ENCODE measurements around the gene NDUFAF2. TPM values are rescaled to one million over a fixed set of nuclear protein-coding genes. Genes with fewer than 3 reads are reported as not detected.
"Not testable (repeated sequence)": the region's sequence is repeated elsewhere in the genome, so short reads cannot be mapped to it uniquely, and the experiment has no call there.

Gene NDUFAF2
- polyA plus RNA-seq, 1 of the 3 experiments (the other 2 are of a cell fraction) = 33.4 TPM

GRCh38 chr5:60978968-60979367 is 34.0 kb downstream of the NDUFAF2 start:
- H2AFZ ChIP-seq (ENCODE audit: low read depth) = no peak overlapping the region
- H3F3A ChIP-seq (replicated peaks; ENCODE audit: insufficient read depth) = no peaks in the 10 kb centered on the region
- ChIA-PET CTCF (interaction anchor here (1.4 kb wide), 1 partner anchor 23 kb away, joined by 3 read pairs; no protein-coding TSS in a partner anchor), POLR2A (no interaction called here)
- H3K79me2 ChIP-seq (ENCODE audit: insufficient read depth) = peaks cover 6% of the 10 kb centered on the region; the same call in 1 of the 2 replicates
- no peak overlapping the region for H3K9ac ChIP-seq
- no peak for DNase-seq
- no peak overlapping the region for H3K4me2 ChIP-seq
- no peaks in the 10 kb centered on the region for H3K9me2 ChIP-seq
- H3K36me3 ChIP-seq (replicated peaks in 1 of 2; ENCODE audit: control insufficient read depth in 1 of 2, insufficient read depth in 2 of 2, low read length in 1 of 2) = no peaks in the 10 kb centered on the region
- no peak overlapping the region for H3K4me3 ChIP-seq (ENCODE audit: low read depth in 2 of 2, low read length in 1 of 2)
- no peaks in the 10 kb centered on the region for H4K20me1 ChIP-seq (ENCODE audit: insufficient read depth)
- H3K27me3 ChIP-seq (ENCODE audit: insufficient read depth) = no peaks in the 10 kb centered on the region
- 100% methylated on average over 1 of the region's 1 CpG for WGBS (ENCODE audit: low lambda C conversion rate)
- no peak overlapping the region for H3K27ac ChIP-seq (ENCODE audit: low read depth in 2 of 2, low read length in 1 of 2)
- no peaks in the 10 kb centered on the region for H3K4me1 ChIP-seq (ENCODE audit: control insufficient read depth in 1 of 2, insufficient read depth in 2 of 2, low read depth in 1 of 2, low read length in 1 of 2)
- TF ChIP-seq NRF1 (IDR thresholded peaks at IDR 0.05; ENCODE audit: low read depth, low read length) (no peak), USF1 (IDR thresholded peaks at IDR 0.05; ENCODE audit: borderline replicate concordance, low read depth) (no peak), ELF1 (IDR thresholded peaks at IDR 0.05) (no peak), CTCF (IDR thresholded peaks at IDR 0.05) (no peak), CHD2 (IDR thresholded peaks at IDR 0.05; ENCODE audit: low read length, partially characterized antibody) (no peak), SIN3A (IDR thresholded peaks at IDR 0.05; ENCODE audit: borderline replicate concordance, low read depth, low read length) (no peak), RCOR1 (IDR thresholded peaks at IDR 0.05; ENCODE audit: low read length) (no peak), FOSL2 (IDR thresholded peaks at IDR 0.05; ENCODE audit: borderline replicate concordance, low read depth) (no peak), EP300 (IDR thresholded peaks at IDR 0.05; ENCODE audit: borderline replicate concordance in 1 of 2, low read depth in 1 of 2, low read length in 1 of 2) (no peak), JUND (IDR thresholded peaks at IDR 0.05) (no peak)
- TF ChIP-seq, protein P1, sequence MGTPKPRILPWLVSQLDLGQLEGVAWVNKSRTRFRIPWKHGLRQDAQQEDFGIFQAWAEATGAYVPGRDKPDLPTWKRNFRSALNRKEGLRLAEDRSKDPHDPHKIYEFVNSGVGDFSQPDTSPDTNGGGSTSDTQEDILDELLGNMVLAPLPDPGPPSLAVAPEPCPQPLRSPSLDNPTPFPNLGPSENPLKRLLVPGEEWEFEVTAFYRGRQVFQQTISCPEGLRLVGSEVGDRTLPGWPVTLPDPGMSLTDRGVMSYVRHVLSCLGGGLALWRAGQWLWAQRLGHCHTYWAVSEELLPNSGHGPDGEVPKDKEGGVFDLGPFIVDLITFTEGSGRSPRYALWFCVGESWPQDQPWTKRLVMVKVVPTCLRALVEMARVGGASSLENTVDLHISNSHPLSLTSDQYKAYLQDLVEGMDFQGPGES (IDR thresholded peaks at IDR 0.05; ENCODE audit: low read depth, low read length) = no peak
- TF ChIP-seq, protein P2, sequence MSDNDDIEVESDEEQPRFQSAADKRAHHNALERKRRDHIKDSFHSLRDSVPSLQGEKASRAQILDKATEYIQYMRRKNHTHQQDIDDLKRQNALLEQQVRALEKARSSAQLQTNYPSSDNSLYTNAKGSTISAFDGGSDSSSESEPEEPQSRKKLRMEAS (IDR thresholded peaks at IDR 0.05; ENCODE audit: low read depth) = no peak
- H3K9me3 ChIP-seq = no peaks in the 10 kb centered on the region

- WGBS (ENCODE audit: low lambda C conversion rate) = 90% methylated on average over 2 of the region's 2 CpGs
- POLR2A ChIA-PET = no interaction called here
- Histone ChIP-seq H3K9me2 (no peaks in the 10 kb centered on the region), H2AFZ (ENCODE audit: low read depth) (no peak overlapping the region), H3K27ac (ENCODE audit: low read depth in 2 of 2, low read length in 1 of 2) (no peak overlapping the region), H3K36me3 (replicated peaks in 1 of 2; ENCODE audit: control insufficient read depth in 1 of 2, insufficient read depth in 2 of 2, low read length in 1 of 2) (no peaks in the 10 kb centered on the region), H3F3A (replicated peaks; ENCODE audit: insufficient read depth) (no peaks in the 10 kb centered on the region), H3K4me3 (ENCODE audit: low read depth in 2 of 2, low read length in 1 of 2) (no peak overlapping the region), H3K9ac (no peak overlapping the region), H4K20me1 (ENCODE audit: insufficient read depth) (no peaks in the 10 kb centered on the region), H3K79me2 (ENCODE audit: insufficient read depth) (peaks cover 6% of the 10 kb centered on the region; the same call in 1 of the 2 replicates), H3K9me3 (no peaks in the 10 kb centered on the region), H3K4me1 (ENCODE audit: control insufficient read depth in 1 of 2, insufficient read depth in 2 of 2, low read depth in 1 of 2, low read length in 1 of 2) (no peaks in the 10 kb centered on the region), H3K27me3 (ENCODE audit: insufficient read depth) (no peaks in the 10 kb centered on the region), H3K4me2 (no peak overlapping the region)
- no peak for DNase-seq
- CTCF ChIA-PET = no interaction called here
- TF ChIP-seq NRF1 (IDR thresholded peaks at IDR 0.05; ENCODE audit: low read depth, low read length) = no peak
- TF ChIP-seq PBX3 (IDR thresholded peaks at IDR 0.05) = no peak
- TF ChIP-seq MXI1 (IDR thresholded peaks at IDR 0.05; ENCODE audit: low read depth, low read length) = no peak
- no peak for TF ChIP-seq RXRA (IDR thresholded peaks at IDR 0.05; ENCODE audit: borderline replicate concordance, low read depth)
- TF ChIP-seq, protein P1 (IDR thresholded peaks at IDR 0.05; ENCODE audit: low read depth, low read length) = no peak
- no peak for TF ChIP-seq GATA2 (CRISPR knock-in tag; IDR thresholded peaks at IDR 0.05)
- no peak for TF ChIP-seq MEF2A (IDR thresholded peaks at IDR 0.05; ENCODE audit: borderline replicate concordance, low read depth)
These were observed 35.5 kb downstream of the NDUFAF2 start for GRCh38 chr5:60980511-60980910.

GRCh38 chr5:60982127-60982526 is 37.1 kb downstream of the NDUFAF2 start:
- H3K4me3 ChIP-seq (ENCODE audit: low read depth in 2 of 2, low read length in 1 of 2); DNase-seq; CTCF ChIA-PET; H3K27ac ChIP-seq (ENCODE audit: low read depth in 2 of 2, low read length in 1 of 2); H3K4me2 ChIP-seq; H3K36me3 ChIP-seq (replicated peaks in 1 of 2; ENCODE audit: control insufficient read depth in 1 of 2, insufficient read depth in 2 of 2, low read length in 1 of 2); POLR2A ChIA-PET; H3K9me2 ChIP-seq; H3K4me1 ChIP-seq (ENCODE audit: control insufficient read depth in 1 of 2, insufficient read depth in 2 of 2, low read depth in 1 of 2, low read length in 1 of 2); H3F3A ChIP-seq (replicated peaks; ENCODE audit: insufficient read depth); H3K9me3 ChIP-seq; H2AFZ ChIP-seq (ENCODE audit: low read depth); H3K79me2 ChIP-seq (ENCODE audit: insufficient read depth); H3K9ac ChIP-seq; H4K20me1 ChIP-seq (ENCODE audit: insufficient read depth); H3K27me3 ChIP-seq (ENCODE audit: insufficient read depth): not testable (repeated sequence)
- WGBS (ENCODE audit: low lambda C conversion rate) = 92% methylated on average over 3 of the region's 3 CpGs

All from SK-N-SH (cell line).